GM12878 (cell line): ENCODE data around the gene PLEKHN1.

Experiments
- BHLHE40 ChIP-seq, 2 experiments: fragments of 450-650 bp in 1 of 2; IDR thresholded peaks; 2 replicates each; pipeline ENCODE4 v1.6.1; 2011 to 2017; ENCODE audit warnings: low read depth in 2 of 2, borderline replicate concordance in 1 of 2, improper control_type of control experiment in 1 of 2, low read length in 1 of 2, mild to moderate bottlenecking in 1 of 2
- BMI1 ChIP-seq: fragments of 450-650 bp; IDR thresholded peaks from 2 replicates; pipeline ENCODE4 v1.6.1; 2016; ENCODE audit warnings: mild to moderate bottlenecking, moderate library complexity, borderline replicate concordance
- BRCA1 ChIP-seq: IDR thresholded peaks from 2 replicates; pipeline ENCODE4 v1.6.1; 2011; ENCODE audit warnings: low read depth, low read length, improper control_type of control experiment
- CTCF ChIP-seq, 3 experiments: IDR thresholded peaks in 2 of 3; conservative IDR thresholded peaks in 1 of 3; 2 replicates each; pipeline ENCODE4 v1.5.1; 2011; ENCODE audit warnings: low read depth in 3 of 3, low read length in 3 of 3, mild to moderate bottlenecking in 3 of 3, control low read depth in 2 of 3, moderate library complexity in 2 of 3, inconsistent platforms in 1 of 3, mixed read lengths in 1 of 3; ENCODE audit not compliant: control insufficient read depth in 2 of 3, insufficient read depth in 1 of 3; ENCODE audit errors: extremely low read depth in 1 of 3
- ESRRA ChIP-seq: IDR thresholded peaks from 2 replicates; pipeline ENCODE4 v1.6.1; 2012; ENCODE audit warnings: mild to moderate bottlenecking, low read length, improper control_type of control experiment
- FOXM1 ChIP-seq: IDR thresholded peaks from 2 replicates; pipeline ENCODE4 v1.6.1; 2012; ENCODE audit warnings: low read depth, mild to moderate bottlenecking, inconsistent platforms, low read length, moderate library complexity
- KDM1A ChIP-seq: fragments of 200-600 bp; sonication (generic); IDR thresholded peaks from 2 replicates; pipeline ENCODE4 v1.6.1; 2016; ENCODE audit warnings: borderline replicate concordance
- PKNOX1 ChIP-seq: fragments of 450-650 bp; IDR thresholded peaks from 2 replicates; pipeline ENCODE4 v1.6.1; 2016; ENCODE audit warnings: mild to moderate bottlenecking
- POLR2A ChIP-seq: IDR thresholded peaks from 2 replicates; pipeline ENCODE4 v1.6.1; 2011; ENCODE audit warnings: low read depth, mild to moderate bottlenecking, low read length
- REST ChIP-seq: IDR thresholded peaks from 2 replicates; pipeline ENCODE4 v1.6.1; 2012; ENCODE audit warnings: mild to moderate bottlenecking, low read depth, low read length
- TCF12 ChIP-seq: IDR thresholded peaks from 2 replicates; pipeline ENCODE4 v1.6.1; 2011; ENCODE audit warnings: low read depth, mild to moderate bottlenecking, low read length
- ZNF622 ChIP-seq: fragments of 450-650 bp; IDR thresholded peaks from 2 replicates; pipeline ENCODE4 v1.6.1; 2017; ENCODE audit warnings: mild to moderate bottlenecking, inconsistent platforms

GRCh38 chr1:947958-948357 is 18.3 kb upstream of the PLEKHN1 start:
- TF ChIP-seq BMI1 (no peak), KDM1A (no peak), CTCF (IDR thresholded peaks at IDR 0.05 in 2 of 3, conservative IDR thresholded peaks at IDR 0.05 in 1 of 3; ENCODE audit: control insufficient read depth in 2 of 3, extremely low read depth in 1 of 3, insufficient read depth in 1 of 3, low read depth in 3 of 3, low read length in 3 of 3) (no peak), TCF12 (no peak), BRCA1 (no peak), ZNF622 (no peak), FOXM1 (no peak), PKNOX1 (no peak), ESRRA (no peak), POLR2A (no peak), REST (no peak), BHLHE40 (IDR thresholded peaks at IDR 0.05; ENCODE audit: borderline replicate concordance in 1 of 2, low read depth in 2 of 2, low read length in 1 of 2) (no peak)
